Kidney epithelial cell (primary cell): ENCODE results near the gene RAD50. TPM values are rescaled to one million over a fixed set of nuclear protein-coding genes. Genes with fewer than 3 reads are reported as not detected.
"Not testable (repeated sequence)": the region's sequence is repeated elsewhere in the genome, so short reads cannot be mapped to it uniquely, and the experiment has no call there.

Source experiments
- DNase-seq: peaks from one replicate; pipeline ENCODE4 v3.0.0-alpha.2; 2010; ENCODE audit warnings: low read depth
- H3K27me3 ChIP-seq: 2 replicates; pipeline ENCODE4 v1.6.0; 2011; ENCODE audit warnings: low read length; ENCODE audit not compliant: control insufficient read depth, insufficient read depth
- H3K36me3 ChIP-seq: 2 replicates; pipeline ENCODE4 v1.5.1; 2011; ENCODE audit warnings: low read length; ENCODE audit not compliant: control insufficient read depth, insufficient read depth
- H3K4me3 ChIP-seq: 2 replicates; pipeline ENCODE4 v1.5.1; 2011; ENCODE audit warnings: low read depth, mild to moderate bottlenecking, control low read depth, low read length
- CTCF ChIP-seq: IDR thresholded peaks from 2 replicates; pipeline ENCODE4 v1.5.1; 2011; ENCODE audit warnings: mild to moderate bottlenecking, moderate library complexity, low read length, control low read depth, inconsistent platforms; ENCODE audit not compliant: insufficient read depth, poor library complexity, severe bottlenecking
- total RNA-seq: library from RNA; depleted of rRNA; stranded (reverse); fragments of >200 nt; gene quantifications from 2 replicates; pipeline ENCODE4 v1.2.3, GENCODE V29; 2015

The RAD50 gene
- total RNA-seq, 1 donor from 2014 or later, result 35.1 TPM

GRCh38 chr5:132629230-132629944, 72.6 kb downstream of the RAD50 start:
- H3K36me3 ChIP-seq, result no peaks in the 10 kb centered on the region
- no peak for DNase-seq

GRCh38 chr5:132633587-132633986, 76.8 kb downstream of the RAD50 start:
- H3K27me3 ChIP-seq, H3K4me3 ChIP-seq, DNase-seq, H3K36me3 ChIP-seq: not testable (repeated sequence)

More at GRCh38 chr5:132629230-132629944, 72.6 kb downstream of the RAD50 start:
- Histone ChIP-seq H3K4me3 (no peak overlapping the region), H3K27me3 (no peaks in the 10 kb centered on the region)
- no peak for TF ChIP-seq CTCF

GRCh38 chr5:132635873-132636272, 79.1 kb downstream of the RAD50 start:
- no peaks in the 10 kb centered on the region for H3K27me3 ChIP-seq
- H3K36me3 ChIP-seq, result no peaks in the 10 kb centered on the region
- no peak for TF ChIP-seq CTCF
- no peak overlapping the region for H3K4me3 ChIP-seq
- DNase-seq, result no peak

- TF ChIP-seq CTCF, result no peak
- no peaks in the 10 kb centered on the region for H3K36me3 ChIP-seq
- H3K4me3 ChIP-seq, result no peak overlapping the region
- H3K27me3 ChIP-seq, result no peaks in the 10 kb centered on the region
- no peak for DNase-seq
Observed at GRCh38 chr5:132637241-132637640, 80.5 kb downstream of the RAD50 start.

GRCh38 chr5:132639706-132640130, 82.9 kb downstream of the RAD50 start:
- no peak for DNase-seq
- TF ChIP-seq CTCF, result no peak
- no peaks in the 10 kb centered on the region for H3K27me3 ChIP-seq
- H3K4me3 ChIP-seq, result no peak overlapping the region
- no peaks in the 10 kb centered on the region for H3K36me3 ChIP-seq

- H3K27me3 ChIP-seq, result no peaks in the 10 kb centered on the region
- no peak for DNase-seq
- no peak overlapping the region for H3K4me3 ChIP-seq
- no peak for TF ChIP-seq CTCF
- no peaks in the 10 kb centered on the region for H3K36me3 ChIP-seq
Observed at GRCh38 chr5:132640613-132641012, 83.8 kb downstream of the RAD50 start.
